Activated T-helper 1 cell treated with Interleukin-2 at 50 U/mL for 16 hours (primary cell): ENCODE measurements around the gene MAP1B.

Source experiments
- DNase-seq: peaks from one replicate; pipeline ENCODE4 v3.0.0-alpha.2; 2020; ENCODE audit warnings: low read depth

Gene MAP1B

GRCh38 chr5:72252008-72252407 lies 144.7 kb downstream of the MAP1B start:
- no peak for DNase-seq

GRCh38 chr5:72252574-72253155 lies 145.4 kb downstream of the MAP1B start:
- no peak for DNase-seq

DNA sequence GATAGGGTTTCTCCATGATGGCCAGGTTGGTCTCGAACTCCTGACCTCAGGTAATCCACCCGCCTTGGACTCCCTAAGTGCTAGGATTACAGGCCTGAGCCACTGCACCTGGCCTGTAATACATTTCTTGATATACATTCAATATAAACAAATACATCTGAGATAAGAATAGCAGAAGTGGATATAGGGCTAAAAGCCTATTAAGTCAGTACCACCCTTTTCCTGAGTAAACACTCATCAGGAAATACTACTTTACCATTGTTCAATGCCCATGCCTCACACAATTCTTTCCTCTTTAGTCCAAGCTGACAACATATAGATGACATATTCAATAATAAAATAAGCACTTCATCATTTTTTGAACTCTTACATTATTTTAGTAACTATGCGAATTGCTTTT lies 148.0 kb downstream of the MAP1B start:
- no peak for DNase-seq

DNA sequence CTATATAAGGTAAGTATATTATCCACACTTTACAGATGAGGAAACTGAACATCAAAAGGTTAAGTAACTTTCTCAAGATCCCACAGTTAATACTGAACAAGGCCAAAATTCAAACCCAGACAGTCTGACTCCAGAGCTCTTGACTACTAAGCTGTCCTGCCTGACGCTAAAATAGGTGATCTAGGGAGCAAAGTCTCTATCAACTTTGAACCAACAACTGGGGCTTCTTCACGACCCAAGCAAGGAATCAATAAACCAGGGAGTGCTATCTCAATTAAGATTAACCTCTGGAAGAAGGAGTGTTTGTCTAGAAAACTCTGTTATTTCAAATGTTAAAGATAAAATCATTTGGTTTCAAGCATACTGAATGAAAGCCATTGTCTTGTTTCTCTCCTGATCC lies 148.4 kb downstream of the MAP1B start:
- DNase-seq, result no peak

GRCh38 chr5:72256536-72256935 lies 149.3 kb downstream of the MAP1B start:
- no peak for DNase-seq
